HG02763 (cell line): ENCODE results near the gene RAB3D.

Source experiments
- ATAC-seq: cut with Tn5 transposase; IDR thresholded peaks from one replicate; pipeline ENCODE4 v1.9.1; 2021; ENCODE audit warnings: mild to moderate bottlenecking, moderate library complexity; ENCODE audit not compliant: unreplicated experiment

The RAB3D gene

DNA sequence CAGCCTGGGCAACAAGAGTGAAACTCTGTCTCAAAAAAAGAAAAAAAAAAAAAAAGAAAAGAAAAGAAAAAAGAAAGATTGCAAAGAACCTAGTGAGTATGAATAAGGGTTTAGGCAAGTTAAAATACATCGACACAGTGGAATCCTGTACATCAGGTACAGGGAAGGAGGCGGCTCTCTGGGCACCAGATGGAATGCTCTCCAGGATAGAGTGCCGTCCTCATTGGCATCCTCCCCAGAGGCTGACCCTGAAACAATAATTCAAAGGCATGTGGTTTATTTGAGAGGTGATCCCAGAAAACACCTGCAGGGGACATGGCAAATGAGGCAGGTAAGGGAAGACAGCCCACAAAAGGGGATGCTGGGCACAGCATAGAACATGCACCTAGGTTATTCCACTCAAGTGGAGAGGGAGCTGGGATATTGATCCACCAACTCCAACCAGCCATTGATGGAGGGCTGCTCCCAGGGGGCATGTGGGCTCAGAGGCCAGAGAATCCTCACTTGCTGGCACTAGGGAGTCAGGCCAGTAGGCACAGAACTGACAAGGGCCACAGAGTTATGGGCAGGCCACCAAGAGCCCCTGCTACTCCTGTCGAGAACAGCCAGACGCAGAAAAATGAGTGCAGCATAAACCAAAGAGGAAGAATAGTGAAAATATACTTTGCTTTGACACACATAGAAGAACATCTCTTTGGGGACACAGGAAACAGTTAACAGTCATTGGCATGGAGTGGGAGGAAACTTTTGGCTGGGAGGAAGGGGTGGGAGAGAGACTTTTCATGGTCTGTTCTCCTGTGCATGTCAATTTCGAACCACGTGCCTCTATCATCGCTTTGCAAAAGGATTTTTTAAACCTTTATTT lies 39.3 kb downstream of the RAB3D start:
- ATAC-seq, result no peak

DNA sequence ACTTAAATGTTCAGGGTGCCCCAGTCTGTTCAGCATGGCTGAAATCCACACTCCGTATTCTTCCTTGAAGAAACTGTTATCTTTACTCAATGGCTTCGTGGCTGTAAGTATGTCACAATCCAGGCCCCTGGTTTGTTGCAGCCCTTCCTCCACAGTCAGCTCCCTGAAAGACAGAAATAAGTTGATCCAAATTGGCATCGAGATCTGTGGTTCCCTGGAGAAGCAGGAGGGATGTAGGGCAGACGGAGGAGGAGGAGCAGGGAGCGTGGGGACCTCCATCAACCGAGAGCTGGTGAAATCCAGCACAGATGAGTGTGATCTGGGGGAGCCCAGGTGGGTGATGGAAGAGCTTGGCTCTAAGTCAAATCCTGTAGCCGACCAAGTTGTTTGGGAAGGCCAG lies 43.2 kb downstream of the RAB3D start:
- no peak for ATAC-seq

DNA sequence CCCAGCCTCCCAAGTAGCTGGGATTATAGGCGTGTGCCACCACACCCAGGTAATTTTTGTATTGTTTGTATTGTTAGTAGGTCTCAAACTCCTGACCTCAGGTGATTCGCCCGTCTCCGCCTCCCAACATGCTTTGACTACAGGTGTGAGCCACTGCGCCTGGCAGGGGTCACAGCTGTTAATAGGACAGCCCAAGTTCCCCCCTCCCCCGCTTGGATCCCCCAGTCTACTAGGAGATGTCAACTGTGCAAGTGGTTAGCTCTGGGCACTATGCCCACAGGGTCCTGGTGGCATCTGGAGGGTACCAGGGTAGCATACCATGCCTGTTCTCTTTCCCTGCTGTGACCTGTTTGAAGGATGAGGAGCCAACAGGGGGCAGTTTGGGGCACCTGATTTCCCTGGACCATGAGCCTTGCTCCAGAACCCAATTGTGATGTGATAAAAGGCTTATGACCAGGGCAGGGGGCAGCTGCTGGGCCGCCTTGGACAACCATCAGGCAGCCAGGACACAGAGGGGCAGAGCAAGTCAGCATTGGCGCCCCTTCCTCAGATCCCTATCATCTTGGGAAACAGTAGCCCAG lies 43.7 kb downstream of the RAB3D start, which contains the start of gene TSPAN16:
TSS of gene TSPAN16 (plus strand) at position 496 of the 581 bp plus-strand sequence. CDS start 138 bp downstream, outside the sequence.
- no peak for ATAC-seq

DNA sequence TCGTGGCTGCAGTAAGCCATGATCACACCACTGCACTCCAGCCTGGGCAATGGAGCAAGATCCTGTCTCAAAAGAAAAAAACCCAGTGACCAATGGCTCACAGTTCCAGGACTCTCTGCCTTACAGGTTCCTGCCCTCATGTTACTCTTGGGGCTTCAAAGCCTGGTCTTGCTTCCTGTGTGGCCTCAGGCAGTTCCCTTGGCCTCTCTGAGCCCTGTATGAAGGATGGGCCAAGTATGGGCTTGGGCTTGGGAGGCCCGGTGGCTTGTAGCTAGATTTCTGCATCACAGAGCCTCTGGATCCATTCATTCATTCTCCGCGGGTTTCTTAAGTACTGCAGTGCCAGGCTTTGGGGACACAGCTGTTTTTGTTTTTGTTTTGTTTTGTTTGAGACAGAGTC lies 44.3 kb downstream of the RAB3D start:
- no peak for ATAC-seq

DNA sequence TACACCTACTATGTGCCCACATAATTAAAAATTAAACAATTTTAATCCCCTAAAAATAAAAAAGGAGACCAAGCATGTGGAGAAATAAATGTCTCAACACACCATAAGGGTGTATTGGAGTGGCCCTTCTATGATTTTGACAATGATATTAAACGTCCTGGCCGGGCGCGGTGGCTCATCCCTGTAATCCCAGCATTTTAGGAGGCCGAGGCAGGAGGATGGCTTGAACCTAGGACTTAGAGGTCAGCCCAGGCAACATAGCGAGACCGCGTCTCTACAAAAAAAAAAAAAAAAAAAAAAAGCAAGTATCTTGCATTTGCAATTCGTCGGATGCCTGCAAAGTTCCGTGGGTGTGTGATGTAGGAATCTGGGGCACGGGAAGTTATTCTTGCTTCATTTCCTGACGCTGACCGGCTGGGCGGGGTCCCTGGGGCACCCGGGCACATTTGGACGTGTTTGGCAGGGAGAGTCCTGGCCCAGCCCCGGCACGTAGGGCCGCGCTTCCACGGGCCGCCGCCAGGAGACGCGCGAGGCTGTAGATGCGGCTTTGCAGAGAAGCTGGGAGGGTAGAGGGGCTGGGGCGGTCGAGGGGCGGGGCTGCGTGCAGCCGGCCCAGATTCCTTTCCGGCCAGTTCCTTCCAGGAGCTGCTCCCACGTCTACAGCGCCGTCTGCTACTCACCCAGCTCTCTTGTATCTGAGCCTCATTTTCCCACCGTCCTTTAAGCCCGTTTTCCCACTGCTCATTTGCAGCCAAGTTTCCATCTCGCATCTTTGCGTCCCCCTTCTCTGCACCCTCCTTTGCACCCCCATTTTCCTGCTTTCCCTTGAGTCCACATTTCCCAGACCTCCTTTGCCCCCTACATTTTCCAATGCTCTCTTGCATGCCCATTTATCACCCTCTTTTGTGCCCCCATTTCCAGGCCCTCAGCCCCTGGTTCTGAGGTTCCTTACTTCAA lies 45.7 kb downstream of the RAB3D start:
- ATAC-seq, result no peak

DNA sequence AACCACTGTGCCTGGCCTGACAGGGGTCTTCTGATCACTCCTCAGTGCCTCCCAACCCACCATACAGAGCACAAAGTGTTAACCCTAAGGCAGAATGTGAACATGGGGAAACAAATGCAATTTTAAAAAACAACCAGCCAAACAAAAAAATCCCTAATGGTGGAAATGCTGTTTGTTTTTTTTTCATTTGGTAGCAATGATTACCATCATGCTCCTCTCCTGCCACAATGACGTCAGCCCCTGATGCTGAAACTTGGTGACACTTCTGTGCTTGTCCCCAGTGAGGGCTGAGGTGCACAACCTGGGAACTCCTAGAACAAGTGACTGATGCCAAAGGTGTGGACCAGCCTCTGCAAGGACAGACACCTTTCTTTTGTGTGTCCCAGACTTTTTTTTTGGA lies 47.5 kb downstream of the RAB3D start:
- ATAC-seq, result no peak

DNA sequence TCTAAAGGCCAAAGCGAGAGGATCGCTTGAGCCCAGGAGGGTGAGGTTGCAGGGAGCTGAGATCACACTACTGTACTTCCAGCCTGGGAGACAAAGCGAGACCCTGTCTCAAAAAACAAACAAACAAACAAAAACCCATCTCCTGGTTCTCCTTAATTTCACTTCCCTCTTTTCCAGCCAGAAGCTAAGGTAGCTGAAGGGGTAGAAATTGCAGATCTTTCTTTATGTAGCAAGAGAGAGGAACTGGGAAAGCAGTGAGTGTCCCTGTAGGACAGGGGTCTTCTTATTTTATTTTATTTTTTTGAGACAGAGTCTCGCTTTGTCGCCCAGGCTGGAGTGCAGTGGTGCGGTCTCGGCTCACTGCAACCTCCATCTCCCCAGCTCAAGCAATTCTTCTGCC lies 48.0 kb downstream of the RAB3D start:
- ATAC-seq, result no peak

DNA sequence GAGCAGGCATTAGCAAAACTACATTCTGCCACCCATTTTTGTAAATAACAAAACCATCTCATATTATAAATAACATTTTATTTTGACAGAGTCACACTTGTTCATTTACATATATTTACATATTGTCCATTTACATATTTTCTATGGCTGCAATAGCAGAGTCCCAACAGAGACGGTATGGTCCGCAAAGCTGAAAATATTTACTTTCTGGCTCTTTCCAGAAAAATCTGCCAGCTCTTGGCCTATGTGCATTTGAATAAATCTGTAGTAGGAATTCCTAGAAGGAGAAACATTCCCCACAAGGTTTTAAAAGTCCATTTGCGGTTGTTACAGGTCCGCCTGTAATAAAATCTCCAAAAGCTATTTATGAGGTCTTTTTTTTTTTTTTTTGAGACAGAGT lies 49.2 kb downstream of the RAB3D start:
- no peak for ATAC-seq

DNA sequence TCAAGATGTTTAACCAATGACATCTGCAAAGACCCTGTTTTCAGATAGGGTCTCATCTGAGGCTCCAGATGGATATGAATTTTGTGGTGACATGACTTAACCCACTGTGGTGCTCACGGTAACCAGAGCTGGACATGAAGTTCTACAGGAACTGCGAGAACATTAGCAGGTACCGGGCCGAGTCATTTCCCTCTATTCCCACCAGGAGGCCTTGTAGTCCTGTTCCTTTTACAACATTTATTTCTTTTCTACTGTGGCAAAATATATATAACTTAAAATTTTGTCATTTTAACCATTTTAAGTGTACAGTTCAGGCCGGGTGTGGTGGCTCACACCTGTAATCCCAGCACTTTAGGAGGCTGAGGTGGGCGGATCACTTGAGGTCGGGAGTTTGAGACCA lies 51.1 kb downstream of the RAB3D start:
- ATAC-seq, result no peak

DNA sequence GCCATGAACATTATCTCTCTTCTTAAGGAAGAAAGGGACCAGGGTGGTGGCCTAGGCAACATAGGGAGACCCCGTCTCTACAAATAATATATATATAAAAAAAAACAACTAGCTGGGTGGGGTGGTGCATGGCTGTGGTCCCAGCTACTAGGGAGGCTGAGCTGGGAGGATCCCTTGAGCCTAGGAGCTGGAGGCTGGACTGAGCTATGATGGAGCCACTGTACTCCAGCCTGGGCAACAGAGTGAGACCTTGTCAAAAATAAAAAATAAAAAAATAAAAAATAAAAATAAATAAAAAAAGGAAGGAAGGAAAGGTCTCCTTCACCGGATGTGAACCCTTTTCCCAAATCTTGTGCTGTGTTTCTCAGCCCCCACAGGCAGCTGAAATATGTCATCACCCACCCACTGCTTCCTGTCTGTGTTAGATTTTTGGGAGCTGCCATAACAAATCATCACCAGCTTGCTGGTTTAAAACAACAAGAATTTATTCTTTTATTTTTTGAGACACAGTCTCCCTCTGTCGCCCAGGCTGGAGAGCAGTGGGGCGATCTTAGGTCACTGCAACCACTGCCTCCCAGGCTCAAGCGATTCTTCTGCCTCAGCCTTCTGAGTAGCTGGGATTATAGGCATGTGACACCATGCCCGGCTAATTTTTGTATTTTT lies 53.0 kb downstream of the RAB3D start:
- ATAC-seq, result no peak

DNA sequence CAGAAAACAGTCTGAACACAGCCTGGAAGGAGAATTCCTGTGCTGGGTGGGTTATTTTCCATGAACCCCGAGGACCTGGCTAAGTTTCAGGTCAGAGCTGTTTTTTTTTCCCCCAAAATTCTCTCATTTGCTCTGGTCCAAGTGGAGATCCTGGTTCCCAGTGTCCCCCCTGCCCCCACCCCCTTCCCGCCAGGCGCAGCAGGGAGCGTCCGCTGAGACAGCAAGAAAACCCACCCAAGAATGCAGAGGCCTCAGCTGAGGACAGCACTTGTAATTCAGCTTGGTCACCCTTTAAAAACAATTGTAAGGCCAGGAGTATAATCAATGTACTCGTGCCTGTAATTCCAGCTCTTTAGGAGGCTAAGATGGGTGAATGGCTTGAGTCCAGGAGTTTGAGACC lies 54.9 kb downstream of the RAB3D start:
- no peak for ATAC-seq

DNA sequence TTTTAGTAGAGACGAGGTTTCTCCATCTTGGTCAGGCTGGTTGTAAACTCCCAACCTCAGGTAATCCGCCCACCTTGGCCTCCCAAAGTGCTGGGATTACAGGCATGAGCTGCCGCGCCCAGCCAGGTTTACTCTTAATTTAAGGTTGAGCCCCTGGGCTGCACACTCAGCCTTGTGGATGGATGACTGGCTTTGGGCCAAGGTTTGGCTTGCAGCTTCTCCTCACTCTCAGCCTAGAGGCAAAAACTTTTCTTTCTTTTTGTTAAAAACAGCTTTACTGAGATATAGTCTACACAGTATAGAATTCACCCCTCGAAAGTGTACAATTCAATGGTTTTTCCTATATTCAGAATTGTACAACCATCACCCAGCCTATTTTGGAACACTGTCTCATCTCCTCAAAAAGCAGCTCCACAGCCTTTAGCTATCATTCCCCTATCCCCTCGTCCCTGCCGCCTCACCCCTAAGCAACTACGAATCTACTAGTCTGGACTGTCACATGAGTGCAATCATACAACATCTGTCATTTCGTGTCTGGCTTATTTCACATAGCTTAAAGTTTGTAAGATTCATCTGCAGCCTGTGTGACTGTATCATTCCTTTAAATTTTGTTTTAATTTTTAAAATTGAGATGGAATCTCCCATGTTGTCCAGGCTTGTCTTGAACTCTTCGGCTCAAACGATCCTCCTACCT lies 58.0 kb downstream of the RAB3D start:
- no peak for ATAC-seq

DNA sequence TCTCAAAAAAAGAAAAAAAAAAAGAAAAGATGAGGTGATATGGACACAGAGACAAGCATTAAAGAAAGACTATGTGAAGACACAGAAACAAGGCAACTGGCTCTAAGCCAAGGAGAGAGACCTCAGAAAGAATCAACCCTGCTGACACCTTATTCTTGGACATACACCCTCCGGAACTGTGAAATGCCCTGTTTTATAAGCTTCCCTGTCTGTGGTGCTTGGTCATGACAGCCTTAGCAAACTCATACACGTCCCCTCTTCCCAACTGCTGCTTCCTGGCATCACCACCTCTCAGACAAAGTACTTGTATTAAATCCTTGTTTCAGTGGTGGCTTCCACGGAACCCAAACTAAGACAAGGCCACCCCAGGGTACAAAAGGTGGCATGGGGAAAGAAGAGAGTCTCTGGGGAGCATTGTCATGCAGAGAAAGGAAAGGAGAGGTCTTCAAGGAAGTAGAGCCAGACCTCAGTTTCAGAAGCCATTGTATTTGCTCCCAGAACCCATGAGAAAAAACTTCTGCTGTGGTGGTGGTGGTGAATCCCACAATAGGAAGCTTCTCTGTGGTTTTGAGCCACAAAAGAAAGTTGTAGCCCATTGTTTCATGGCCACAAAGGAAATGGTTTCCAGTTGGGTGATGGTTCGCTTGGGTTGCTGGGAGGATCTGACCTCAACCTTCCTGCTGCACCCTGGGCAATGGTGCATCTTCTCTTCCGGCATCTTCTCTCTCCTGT lies 59.8 kb downstream of the RAB3D start:
- no peak for ATAC-seq

DNA sequence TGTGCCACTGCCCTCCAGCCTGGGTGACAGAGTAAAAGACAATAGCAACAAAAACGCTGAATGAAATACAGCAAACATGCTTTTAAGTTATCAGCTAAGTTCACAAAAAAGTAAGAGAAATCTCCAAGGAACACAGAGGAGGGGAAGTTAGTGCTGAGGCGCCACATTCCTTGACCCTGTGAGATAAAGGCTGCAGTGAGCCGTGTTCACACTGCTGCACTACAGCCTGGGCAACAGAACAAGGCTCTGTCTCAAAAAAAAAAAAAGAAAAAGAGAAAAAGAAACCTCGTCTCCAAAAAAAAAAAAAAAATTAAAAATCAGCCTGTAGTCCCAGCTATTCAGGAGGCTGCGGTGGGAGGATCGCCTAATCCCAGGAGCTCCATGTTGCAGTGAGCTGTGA lies 60.8 kb downstream of the RAB3D start:
- no peak for ATAC-seq

DNA sequence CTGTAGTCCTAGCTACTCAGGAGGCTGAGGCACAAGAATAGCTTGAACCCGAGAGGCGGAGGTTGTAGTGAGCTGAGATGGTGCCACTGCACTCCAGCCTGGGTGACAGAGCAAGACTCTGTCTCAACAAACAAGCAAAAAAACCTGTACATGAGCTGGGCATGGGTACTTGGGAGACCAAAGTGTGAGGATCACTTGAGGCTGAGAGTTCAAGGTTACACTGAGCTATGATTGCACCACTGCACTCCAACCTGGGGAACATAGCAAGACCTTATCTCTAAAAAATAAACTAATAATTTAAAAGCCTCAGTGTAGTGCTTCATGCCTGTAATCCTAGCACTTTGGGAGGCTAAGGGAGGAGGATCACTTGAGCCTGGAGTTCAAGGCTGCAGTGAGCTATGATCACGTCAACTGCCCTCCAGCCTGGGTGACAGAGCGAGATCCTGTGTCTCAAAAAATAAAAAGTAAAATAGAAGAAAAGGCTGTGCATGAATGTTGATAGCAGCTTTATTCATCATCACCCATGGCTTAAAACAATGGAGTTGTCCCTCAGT lies 64.8 kb downstream of the RAB3D start:
- ATAC-seq, result no peak

DNA sequence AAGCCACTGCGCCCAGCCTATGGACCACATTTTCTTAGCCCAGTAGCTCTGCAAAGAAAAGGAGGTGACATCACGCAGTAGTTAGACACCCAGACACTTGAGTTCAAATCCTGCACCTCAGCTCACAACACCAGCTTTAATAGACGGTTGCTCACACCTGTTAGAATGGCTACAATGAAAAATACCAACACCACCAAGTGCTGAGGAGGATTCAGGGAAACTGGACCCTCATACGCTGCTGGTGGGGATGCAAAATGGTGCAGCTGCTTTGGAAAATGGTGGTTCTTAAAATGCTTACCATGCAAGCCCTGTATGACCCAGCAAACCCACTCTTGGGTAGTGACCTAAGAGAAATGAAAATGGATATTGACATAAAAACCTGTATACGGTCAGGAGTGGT lies 65.5 kb downstream of the RAB3D start:
- ATAC-seq, result no peak

DNA sequence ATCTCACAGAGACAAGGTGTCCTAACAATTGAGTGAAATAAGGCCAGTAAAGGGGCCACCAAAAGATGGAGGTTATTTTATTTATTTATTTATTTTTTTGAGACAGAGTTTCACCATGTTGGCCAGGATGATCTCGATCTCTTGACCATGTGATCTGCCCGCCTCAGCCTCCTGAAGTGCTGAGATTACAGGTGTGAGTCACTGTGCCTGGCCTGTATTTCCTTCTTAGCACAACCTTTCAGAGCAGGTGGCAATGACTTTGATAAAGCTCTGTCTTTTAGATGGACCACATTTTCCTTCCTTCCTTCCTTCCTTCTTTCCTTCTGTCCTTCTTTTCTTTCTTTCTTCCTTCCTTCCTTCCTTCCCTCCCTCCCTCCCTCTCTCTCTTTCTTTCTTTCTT lies 66.2 kb downstream of the RAB3D start:
- no peak for ATAC-seq
